Measurements from ENCODE around the gene COPA.

GRCh38 chr1:160325252-160325651 lies 17.8 kb downstream of the COPA start:
- TF ChIP-seq POLR2AphosphoS5 (IDR thresholded peaks at IDR 0.05; ENCODE audit: low read depth) (no peak), CTCF (IDR thresholded peaks at IDR 0.05; ENCODE audit: insufficient read depth, low read length) (no peak), GABPA (IDR thresholded peaks at IDR 0.05; ENCODE audit: low read depth) (no peak), SPI1 (IDR thresholded peaks at IDR 0.05; ENCODE audit: borderline replicate concordance, low read depth) (no peak)
- TF ChIP-seq, protein P1, sequence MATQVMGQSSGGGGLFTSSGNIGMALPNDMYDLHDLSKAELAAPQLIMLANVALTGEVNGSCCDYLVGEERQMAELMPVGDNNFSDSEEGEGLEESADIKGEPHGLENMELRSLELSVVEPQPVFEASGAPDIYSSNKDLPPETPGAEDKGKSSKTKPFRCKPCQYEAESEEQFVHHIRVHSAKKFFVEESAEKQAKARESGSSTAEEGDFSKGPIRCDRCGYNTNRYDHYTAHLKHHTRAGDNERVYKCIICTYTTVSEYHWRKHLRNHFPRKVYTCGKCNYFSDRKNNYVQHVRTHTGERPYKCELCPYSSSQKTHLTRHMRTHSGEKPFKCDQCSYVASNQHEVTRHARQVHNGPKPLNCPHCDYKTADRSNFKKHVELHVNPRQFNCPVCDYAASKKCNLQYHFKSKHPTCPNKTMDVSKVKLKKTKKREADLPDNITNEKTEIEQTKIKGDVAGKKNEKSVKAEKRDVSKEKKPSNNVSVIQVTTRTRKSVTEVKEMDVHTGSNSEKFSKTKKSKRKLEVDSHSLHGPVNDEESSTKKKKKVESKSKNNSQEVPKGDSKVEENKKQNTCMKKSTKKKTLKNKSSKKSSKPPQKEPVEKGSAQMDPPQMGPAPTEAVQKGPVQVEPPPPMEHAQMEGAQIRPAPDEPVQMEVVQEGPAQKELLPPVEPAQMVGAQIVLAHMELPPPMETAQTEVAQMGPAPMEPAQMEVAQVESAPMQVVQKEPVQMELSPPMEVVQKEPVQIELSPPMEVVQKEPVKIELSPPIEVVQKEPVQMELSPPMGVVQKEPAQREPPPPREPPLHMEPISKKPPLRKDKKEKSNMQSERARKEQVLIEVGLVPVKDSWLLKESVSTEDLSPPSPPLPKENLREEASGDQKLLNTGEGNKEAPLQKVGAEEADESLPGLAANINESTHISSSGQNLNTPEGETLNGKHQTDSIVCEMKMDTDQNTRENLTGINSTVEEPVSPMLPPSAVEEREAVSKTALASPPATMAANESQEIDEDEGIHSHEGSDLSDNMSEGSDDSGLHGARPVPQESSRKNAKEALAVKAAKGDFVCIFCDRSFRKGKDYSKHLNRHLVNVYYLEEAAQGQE (IDR thresholded peaks at IDR 0.05; ENCODE audit: insufficient replicate concordance, low read depth): no peak
